NCI-H82 (cell line): ENCODE data around the gene PHF12.

Source experiments
- DNase-seq: peaks from one replicate; lab custom pipeline; 2025; lab: John Stamatoyannopoulos, UW

PHF12 gene

DNA sequence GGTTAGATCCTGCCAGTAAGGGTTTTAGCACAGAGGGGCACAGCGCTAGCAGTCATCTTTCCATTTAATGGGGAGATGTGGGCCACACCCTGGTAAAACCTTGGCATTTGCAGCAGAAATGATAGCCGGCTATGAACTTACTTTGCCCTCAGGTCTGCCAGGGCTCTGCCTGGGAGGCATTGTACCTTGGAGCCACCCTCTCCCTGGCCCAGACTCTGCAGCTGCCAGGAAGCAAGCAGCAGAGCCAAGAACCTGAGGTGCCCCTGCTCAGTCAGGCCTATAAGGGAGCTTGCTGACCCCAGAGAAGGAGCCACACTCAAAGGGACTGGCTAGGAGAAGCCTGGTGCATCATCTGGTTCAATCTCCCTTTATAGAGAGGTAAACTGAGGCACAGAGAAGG lies 23.7 kb upstream of the PHF12 start:
- no peak for DNase-seq

- DNase-seq: no peak
These were observed 23.1 kb upstream of the PHF12 start for GRCh38 chr17:28974451-28974850.

GRCh38 chr17:28973425-28973824 lies 22.1 kb upstream of the PHF12 start:
- DNase-seq: no peak

GRCh38 chr17:28972437-28972836 lies 21.1 kb upstream of the PHF12 start:
- peak; percentile 71 for DNase-seq

DNA sequence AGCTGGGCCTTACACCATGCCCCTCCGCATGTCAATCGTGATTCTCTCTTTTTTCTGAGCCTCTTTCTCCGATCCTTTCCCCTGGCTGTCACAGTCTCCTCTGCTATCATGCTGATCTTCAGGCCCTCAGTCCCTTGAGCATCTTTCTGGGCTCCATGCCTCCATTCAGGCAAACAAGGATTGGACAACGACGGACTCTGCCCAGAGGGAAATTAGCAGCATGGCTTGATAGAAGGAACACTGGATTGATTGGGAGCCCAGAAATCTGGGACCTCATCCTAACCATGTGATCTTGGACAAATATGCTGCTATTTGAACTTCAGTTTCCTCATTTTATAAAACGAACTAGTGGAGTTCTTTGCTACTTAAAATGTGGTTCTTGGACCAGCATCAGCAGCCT lies 19.6 kb upstream of the PHF12 start:
- DNase-seq: no peak

- DNase-seq: no peak
These were observed 18.5 kb upstream of the PHF12 start for GRCh38 chr17:28969706-28970393.

GRCh38 chr17:28968914-28969295 lies 17.6 kb upstream of the PHF12 start:
- no peak for DNase-seq

DNA sequence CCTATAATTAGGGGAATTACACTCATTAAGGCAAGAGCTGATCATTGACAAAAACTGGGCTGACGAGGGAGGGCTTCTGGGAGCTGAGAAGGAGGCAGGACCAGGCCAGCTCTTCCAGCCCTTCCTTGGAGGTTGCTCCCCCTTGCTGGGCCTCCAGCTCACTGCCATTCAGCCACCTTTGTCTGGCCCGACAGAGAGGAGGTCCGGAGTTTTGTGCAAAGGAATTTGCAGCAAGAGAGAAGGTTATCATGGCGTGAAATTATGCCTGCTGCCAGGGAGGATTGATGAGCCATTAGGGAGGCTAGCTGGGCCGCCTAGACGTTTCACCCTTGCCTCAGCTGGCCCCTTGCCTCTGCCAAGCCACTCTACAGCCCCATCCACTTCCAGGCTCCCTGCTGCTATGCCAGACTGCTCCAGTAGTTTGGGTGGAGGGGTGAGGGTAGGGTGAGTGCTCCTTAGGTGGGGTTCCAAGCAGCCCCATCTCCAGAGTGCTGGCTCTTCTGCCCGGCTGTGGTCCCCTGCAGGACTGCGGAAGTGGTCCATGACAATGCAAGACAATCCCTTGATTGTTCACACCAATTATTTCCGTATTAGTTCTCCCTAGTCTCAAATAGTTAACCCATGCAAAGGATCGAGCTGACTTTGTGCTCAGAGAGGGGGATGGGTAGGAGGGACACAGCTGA lies 17.1 kb upstream of the PHF12 start:
- peak; percentile 66 for DNase-seq

GRCh38 chr17:28967221-28968135 lies 16.2 kb upstream of the PHF12 start:
- DNase-seq: peak; percentile 48

GRCh38 chr17:28963841-28964240 lies 12.5 kb upstream of the PHF12 start:
- no peak for DNase-seq

GRCh38 chr17:28963055-28963611 lies 11.8 kb upstream of the PHF12 start:
- DNase-seq: no peak

DNA sequence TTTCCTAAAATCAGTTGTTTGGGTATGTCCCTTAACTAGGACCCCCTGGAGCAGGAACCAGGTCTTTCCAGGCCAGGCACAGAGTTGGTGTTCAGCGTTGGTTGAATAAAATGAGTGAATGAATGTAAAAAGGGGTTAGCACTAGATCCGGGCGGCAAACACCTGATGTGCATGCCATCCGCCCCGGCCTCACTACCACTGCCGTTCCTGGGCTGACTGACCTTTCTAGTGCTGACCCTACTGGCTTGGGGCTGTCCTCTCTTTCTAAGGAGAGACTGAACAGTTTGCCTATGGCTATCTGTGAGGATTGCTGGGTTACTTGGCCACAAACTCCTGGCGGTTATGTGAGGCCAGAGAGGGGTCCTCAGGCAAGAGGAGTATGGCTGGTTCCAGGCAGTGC lies 10.1 kb upstream of the PHF12 start:
- DNase-seq: no peak

GRCh38 chr17:28960256-28961061 lies 9.1 kb upstream of the PHF12 start:
- no peak for DNase-seq

- DNase-seq: no peak
These were observed 8.2 kb upstream of the PHF12 start for GRCh38 chr17:28959471-28959871.

DNA sequence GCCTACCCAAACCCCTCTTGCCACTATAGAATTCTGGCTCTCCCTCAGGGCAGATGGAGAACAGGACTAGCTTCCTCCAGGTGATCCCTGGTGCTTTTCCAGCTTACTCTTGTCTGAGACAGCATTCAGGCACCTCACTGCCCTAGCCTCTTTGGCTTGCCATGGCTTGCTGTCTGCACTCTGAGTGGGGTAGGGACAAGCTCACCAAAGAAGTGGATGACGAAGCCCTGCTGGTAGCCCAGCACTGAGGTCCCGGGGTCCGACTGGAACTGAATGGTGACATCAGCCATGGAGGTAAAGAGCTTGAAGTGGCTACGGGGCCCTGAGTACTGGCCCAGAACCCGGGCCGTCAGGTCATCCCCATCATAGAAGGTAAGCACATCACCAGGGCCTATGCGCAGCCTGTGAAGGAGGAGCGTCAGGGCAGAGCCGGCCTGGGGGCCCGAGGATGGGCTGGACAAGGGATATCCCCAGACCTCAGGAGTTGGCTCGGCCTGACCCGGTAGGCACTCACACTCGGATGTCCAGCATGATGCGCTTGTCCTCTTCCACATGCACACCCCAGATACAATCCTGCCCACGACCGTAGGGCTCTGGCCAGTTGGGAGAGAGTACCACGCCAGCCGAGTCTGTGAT lies 7.6 kb upstream of the PHF12 start:
- DNase-seq: no peak

DNA sequence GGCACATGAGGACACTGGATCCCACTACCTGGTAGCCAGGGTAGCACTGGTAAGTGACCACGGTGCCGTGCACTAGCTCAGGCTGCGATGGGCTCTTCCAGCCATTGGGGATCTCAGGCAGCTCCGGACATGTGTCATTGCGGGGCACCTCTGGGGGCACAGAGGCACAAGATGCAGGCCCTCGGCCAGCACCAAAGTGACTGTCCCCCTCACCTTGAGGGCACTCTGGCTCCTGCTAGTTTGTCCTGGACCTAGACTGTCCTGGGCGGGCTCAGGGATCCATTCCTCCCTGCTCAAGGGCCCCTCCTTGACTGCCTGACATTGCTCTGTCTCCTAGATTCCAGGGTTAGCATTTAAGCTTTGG lies 6.7 kb upstream of the PHF12 start:
- DNase-seq: no peak

DNA sequence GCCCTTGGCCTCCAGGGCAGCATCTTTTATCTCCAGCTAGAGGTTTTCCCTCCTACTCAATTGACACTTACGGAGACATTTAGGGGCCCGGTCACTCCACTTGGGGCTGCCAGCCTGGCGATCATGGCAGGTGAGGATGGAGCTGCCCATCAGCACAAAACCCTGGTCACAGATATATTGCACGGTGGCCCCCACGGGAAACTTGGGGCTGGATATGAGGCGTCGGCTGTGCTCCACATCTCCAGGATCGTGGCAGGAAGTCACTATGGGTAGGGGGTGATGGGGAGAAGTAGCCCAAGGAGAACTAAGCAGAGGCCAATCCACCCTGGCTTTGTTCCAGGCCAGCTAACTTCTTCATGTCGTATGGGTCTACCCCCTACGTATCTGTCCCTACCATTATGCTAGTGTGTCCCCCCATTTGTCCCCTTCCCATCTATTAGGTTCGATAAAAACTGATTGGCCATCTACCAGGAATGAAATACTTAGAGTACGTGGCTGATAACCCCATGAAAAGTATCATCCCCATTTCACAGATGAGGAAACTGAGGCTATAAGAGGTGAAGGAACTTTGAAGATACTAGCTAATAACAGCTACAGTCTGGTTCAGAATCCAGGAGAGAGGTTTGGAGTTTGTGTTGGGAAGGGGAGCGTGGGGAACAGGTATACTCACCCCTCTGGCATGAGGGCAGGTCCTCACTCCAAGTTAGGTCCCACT lies 6.1 kb upstream of the PHF12 start:
- DNase-seq: no peak

DNA sequence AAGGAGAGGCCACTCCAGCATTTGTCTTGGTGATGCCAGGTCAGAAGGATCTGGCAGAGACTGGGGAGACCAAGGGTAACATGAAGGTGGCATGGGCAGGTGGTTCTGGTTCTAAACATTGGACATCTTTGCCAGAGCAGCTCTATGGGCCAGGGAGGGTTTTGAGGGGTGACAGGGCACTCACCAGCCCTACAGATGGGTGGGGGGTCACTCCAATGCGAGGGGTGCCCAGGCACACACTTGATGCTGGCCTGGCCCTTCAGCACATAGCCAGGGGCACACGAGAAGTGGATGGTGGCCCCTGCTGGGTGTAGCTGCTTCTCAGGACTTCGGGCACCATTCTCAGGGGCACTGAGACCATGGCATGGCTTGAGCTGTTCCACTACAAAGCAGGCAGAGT lies 5.5 kb upstream of the PHF12 start:
- no peak for DNase-seq

- DNase-seq: no peak
These were observed 4.8 kb upstream of the PHF12 start for GRCh38 chr17:28956112-28956511.

DNA sequence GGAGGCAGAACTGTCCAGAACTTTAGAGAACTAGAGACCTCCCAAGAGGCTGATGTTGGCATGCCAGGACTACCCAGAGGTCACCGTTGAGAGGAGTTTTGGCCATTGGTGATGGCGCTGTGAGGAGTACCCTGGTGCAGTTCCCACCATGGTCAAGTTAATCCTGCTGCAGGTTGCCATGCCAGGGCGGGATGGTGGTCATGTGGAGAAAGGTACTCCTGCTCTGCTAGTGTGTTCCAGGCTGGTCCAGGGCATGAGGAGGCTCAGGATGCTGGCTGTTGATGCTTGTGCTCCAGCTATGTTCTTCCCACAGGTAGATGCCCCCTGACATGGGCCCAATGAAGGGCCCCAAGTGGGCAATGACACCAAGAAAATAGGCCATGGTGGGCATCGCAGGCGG lies 4.1 kb upstream of the PHF12 start:
- DNase-seq: no peak

GRCh38 chr17:28954886-28955285 lies 3.6 kb upstream of the PHF12 start:
- no peak for DNase-seq
